Activated CD4-positive, alpha-beta T cell treated with anti-CD3 and anti-CD28 coated beads, Interleukin-2, amount 50 U/mL, for 1 hour (primary cell): ENCODE results near the gene NEDD4.
"Not testable (repeated sequence)": the region's sequence is repeated elsewhere in the genome, so short reads cannot be mapped to it uniquely, and the experiment has no call there.

Experiments used
- DNase-seq: peaks from one replicate; pipeline ENCODE4 v3.0.0-alpha.2; 2020

Gene NEDD4

DNA sequence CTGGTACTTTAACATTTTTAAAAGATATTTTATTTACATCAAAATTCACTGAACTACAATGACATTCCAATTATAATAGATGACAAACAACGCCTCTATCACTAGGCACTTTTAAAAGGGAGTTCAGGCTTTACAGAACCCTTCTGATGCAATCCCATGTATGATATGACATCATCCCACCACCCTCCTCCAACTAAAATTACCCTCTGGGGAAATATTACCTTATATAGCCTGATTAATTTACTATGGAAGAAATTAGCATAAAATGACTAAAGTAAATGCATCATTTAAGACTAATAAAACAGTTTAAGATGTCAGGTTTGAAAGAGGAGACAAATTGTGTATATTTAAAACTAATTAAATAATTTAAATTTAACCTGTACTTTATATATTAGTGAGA, 10.4 kb upstream of the NEDD4 start:
- not testable (repeated sequence) for DNase-seq

DNA sequence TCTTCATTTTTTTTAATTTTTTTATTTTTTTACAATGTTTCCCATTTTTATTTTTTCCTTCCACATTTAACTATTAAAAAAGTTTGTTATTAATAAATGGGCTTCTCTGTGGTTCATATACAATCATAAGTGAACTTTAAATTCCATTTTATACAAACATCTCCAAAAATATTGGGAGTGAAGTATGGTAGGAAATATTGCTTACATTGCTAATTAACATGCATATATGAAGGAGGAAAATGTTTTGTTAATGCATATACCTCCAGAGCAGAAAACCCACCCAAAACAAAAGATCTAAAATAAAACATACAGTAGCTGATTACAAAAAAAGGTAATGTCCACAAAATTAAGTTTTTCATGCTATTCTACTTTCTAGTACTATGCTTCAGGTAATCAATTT, 9.9 kb upstream of the NEDD4 start:
- DNase-seq = not testable (repeated sequence)

DNA sequence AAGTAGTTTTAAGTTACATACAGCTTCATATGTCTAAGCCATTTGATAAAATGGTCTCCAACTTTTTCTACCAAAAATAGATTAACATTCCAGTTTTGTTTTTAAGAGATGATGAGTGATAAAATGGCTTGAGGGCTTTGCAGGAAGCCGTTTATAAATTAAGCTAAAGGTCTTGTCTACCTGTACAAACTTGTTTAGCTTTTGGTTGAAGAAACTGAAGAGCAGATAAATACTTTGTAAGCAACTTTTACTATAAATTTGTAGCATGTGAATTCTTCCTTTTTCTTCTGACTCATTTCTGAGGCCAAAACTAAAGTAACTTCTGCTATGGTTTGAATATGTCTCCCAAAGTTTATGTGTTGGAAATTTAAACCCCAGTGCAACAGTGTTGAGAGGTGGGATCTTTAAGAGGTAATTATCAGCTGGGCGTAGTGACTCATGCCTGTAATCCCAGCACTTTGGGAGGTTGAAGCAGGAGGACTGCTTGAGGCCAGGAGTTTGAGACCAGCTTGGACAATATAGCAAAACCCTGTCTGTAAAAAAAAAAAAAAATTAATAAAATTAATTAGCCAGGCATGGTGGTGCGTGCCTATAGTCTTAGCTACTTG, 8.2 kb upstream of the NEDD4 start:
- no peak for DNase-seq

DNA sequence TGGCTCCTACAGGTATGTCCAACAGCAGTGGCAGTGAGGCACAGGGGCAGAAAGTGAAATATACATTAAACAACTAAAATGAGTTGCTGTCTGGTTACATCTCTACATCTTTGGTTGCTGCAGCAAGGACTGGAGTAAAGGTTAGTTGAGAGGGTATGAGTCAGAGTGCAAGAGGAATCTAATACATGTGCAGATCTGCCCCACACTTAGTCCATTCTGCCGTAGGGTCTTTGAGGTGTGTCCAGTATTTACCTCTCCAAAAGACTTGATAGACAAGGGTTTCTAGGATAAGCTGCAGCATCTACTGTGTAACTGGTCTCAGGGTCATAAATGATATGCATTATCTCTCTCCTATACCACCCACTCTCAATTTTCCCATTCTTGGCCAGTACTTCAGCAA, 6.2 kb upstream of the NEDD4 start:
- DNase-seq = no peak

DNA sequence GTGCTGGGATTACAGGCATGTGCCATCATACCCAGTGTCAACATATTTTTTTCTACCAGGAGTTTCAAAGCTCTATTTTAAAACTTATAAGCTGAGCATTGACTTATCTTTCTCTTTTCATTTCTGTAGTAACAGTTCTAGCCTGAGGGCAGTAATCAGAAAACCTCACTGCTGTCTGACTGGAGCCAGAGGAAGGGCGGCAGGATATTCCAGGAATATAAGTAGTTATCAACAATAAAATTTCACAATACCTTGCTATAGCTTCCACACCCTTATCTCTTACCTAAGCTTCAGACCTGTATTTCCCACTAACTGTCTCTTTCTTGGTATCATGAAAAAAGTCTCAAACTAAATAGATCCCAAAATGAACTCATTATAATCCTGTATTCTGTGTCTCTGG, 5.1 kb upstream of the NEDD4 start:
- DNase-seq = no peak

DNA sequence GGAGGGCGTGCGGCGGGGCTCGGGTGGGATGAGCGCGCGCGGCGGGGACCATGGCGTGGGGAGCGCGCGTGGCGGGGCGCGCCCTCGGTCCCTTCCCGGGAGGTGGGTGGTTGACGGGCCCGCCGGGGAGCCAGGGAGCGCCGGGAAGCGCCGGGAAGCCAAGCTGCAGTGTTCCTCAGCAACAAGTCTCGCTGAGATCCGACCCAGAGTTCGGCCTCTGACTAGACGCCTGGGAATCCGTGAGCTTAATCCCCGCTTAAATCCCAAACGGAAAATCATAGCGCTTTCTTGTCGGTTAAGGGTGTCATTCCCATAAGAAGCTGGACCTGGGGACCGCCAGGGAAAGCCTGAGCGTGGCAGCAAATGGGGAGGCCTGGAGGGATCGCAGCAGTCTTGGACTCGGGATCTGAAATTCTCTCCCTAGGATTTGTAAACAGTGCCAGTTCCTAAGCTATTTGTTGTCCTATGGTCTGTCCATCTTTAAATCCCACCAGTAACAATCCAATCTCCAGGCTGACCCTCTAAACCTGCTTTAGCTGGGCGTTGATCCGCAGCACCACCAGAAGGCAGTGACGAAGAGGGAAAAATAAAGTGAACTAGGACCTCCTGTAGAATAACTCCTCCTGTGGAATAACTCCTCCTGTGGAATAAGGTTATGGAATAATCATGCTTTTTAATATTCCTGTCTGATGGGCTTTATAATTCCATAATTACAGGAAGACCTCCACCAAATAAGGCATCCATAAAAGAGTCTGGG, 570 bp upstream of the NEDD4 start:
- no peak for DNase-seq

DNA sequence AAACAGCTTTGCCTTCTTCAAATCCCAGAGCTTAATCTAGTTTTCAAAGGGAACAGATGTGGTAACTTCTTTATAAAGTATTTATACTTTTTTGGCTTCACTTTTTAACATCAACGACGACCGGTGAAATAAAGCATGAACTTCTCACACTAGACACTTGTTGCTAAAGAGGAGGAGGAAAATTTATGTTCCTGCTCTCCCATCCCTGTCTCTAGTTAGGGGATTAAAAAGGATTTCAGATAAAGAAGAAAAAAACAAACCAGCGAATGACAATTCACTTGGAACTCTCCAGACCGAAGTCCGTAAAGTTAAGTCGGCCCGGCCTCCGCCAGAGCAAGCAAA, 672 bp downstream of the NEDD4 start:
- no peak for DNase-seq

DNA sequence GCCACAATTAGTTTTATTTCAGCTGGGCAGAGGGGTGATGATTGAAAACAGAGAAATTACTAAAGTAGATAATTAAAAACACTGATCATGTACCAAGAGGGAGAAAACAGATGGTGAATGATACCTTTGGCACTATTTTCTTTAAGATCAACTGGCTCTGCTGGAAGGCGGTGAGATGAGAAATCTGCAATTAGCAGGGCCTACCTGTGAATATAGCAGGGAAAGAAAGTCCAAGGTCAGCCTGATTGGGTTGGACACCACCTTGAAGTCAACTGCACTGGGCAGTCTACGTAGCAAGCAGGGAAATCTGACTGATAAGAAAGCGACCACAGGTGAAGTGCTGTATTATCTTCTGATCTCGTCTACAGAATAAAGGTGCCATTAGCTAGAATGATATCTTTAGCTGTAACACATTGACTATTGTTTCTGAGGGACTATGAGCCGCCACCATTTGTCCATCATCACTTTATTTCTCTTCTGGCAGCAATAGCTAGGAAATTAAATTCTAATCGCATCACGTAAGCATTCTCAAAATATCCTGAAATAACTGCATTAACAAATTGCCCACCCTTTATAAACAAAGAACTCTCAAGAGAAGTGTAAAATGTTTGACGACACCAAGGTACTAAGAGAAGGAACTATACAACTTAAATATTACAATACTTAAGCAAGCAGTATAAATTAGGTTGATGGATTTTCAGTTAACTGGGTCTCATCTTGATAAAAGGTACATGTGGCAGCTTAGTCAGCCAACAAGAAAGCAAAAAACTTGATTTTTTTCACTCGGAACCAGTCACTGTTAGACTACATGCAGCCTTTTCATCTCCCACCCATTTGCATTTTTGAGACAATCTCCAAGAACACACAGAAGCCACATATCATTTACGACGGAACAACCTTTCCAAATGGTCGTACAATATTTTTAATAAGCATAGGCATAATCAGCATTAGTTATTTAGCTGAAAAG, 1.3 kb downstream of the NEDD4 start:
- DNase-seq = no peak

DNA sequence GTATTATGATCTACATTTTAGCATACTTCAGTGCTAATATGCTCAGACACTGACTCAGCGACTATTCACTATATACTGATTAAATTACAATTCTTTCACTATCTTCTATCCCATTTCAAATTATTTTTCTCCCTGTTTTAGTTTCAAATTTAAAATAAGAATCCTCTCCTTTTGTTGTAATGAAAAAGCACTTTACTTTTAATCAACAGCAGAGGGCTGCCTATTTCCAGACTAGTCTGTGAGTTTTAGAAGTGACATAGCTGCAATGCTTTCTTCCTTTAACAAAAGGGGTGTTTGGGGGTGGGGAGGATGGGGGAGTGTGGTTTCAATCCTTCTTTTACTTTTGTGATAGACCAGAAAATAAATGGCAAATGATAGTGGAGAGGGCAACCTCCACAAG, 2.4 kb downstream of the NEDD4 start:
- DNase-seq = no peak

DNA sequence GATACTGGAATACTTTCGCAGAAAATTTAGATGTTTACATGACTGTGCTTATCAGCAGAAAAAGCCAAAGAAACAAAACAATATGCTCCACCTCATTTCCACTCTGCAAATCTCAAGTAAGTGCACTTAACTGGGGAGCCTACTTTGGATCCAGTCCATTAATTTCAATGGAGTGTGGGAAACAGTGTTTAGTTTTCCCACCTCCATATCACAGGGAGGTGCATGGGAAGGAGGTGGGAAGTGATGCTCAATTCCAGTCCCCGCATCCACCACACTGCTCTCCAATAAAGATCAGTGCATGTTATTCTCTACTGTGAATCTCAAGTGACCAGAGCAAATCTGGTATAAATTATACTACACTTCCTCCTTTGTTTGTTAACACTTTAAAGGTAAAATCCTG, 2.9 kb downstream of the NEDD4 start:
- DNase-seq = no peak

DNA sequence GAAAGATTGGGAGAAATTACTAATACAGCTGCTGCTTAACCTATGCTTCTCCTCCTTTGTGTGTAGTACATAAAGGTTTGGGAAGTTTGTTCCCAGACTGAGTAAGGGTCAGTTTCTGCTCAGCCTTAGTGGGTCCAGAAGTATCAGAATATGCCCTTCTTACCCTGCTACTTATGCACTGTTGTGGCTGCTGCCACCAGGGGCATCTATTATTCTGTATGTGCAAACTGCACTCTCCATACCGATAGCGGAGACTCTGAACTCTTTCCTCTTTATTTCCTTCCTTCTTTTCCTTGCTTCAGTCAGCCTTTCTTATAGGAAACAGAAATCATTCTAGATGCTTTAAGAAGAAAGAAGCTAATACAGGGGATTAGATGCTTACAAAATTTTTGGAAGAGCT, 4.0 kb downstream of the NEDD4 start:
- DNase-seq = no peak

DNA sequence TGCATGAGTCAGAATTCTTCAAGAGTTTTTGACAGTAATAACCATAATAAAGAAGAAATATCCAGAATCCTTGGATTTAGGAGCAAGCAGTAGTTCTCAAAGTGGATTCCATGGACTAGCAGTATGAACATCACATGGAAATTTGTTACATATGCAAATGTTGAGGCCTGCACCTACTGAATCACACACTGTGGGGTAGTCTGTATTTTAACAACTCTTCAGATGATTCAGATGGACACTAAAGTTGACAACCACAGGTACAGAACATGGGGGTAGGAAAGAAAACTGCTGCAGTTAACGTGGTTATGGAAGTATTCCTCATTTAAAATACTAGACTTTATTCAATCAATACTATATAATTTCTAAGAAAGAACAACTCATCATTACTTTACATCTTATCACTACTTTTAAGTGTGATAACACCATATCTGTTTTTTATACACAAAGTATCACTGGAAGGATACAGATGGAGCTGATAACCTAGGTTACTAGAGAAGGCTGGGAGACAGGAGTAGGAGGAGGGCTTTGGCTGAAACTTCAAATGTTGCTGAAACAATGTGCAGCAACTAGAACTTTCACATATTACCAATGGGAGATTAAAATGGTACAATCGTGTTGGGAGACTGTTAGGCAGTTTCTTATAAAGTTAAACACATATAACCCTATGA, 11.7 kb downstream of the NEDD4 start:
- no peak for DNase-seq

DNA sequence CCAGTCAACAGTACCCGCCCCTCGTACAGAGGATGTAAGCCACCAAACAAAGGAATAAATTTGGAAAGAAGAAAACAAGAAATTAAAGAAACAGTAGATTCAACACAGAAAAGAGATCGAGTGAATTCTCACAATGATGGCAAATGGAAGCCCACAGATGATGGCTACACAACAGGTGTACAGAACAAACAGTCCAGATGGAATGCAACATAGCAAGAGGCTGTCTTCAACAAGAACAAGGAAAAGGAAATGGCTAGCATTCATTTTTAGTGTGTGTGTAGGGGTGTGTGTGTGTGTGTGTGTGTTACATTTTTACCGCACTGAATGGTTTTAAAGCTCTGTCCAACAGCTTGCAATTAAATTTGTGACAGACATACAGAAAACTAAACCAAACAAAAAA, 12.9 kb downstream of the NEDD4 start:
- DNase-seq = no peak

DNA sequence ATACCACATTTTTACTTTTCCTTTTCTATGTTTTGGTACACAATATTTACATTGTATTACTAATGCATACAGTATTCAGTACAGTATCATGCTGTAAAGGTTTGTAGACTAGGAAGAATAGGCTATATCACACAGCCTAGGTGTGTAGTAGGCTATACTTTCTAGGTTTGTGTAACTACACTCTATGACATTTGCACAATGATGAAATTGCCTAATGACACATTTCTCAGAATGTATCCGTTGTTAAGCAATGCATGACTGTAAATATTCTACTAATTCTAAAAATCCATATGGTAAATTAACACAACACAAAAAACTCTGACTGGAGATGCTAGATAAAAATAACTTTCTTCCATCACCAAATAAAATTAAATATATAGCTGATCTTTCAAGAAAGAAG, 16.2 kb downstream of the NEDD4 start:
- DNase-seq = no peak

DNA sequence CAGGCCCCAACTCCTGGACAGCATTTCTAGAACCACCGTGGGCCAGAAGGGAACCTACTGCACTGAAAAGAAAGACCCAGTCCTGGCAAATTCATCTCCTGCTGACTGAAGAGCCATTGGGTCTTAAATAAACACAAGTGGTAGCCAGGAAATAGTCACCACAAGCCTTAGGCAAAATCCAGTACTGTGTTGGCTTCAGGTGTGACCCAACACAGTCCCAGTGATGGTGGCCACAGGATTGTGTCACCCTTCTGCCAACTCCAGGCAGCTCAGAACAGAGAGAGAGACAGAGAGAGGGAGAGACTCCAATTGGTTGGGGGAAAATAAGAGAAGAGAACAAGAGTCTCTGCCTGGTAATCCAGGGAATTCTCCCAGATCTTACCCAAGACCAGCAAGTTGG, 23.1 kb downstream of the NEDD4 start:
- DNase-seq = no peak

DNA sequence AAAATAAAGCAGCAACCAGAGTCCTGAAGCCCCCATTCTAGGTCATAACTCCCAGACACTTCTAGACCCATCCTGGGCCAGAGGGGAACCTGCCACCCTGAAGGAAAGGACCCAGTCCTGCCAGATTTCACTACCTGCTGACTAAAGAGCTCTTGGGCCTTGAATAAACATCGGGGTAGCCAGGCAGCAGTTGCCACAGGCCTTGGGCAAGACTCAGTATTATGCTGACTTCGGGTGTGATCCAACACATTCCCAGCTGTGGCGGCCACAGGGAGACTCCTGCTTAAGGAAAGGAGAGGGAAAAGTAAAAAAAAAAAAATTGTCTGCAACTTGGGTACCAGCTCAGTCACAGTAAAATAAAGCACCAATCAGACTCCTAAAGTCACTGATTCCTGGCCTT, 23.8 kb downstream of the NEDD4 start:
- no peak for DNase-seq

DNA sequence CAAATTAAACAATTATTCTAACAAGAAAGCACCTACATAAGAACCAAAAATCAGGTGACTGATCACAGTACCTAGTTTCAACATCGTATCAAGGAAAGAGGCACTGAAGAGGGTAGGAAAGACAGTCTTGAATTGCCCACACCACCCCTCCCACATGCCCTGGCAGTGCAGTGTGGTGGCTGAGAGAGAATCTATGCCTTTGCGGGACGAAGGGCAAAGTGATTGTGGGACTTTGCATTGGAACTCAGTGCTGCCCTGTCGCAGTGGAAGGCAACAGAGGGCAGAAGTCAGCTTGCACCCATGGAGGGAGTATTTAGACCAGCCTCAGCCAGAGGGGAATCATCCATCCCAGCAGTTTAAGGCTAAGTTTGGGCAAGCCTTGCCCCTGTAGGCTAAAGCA, 24.5 kb downstream of the NEDD4 start:
- DNase-seq = no peak

DNA sequence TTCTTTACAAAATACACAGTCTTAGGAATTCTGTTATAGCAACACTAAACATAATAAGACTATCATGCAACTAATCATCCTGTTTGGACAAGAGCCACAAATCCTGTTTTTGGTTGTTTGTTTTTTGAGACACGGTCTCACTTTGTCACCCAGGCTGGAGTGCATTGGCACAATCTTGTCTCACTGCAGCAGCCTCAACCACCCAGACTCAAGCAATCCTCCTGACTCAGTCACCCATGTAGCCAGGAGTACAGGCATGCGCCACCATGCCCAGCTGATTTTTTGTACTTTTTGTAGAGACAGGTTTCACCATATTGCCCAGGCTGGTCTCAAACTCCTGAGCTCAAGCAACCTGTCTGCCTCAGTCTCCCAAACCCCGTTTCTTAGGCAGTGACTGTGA, 28.3 kb downstream of the NEDD4 start:
- DNase-seq = no peak

DNA sequence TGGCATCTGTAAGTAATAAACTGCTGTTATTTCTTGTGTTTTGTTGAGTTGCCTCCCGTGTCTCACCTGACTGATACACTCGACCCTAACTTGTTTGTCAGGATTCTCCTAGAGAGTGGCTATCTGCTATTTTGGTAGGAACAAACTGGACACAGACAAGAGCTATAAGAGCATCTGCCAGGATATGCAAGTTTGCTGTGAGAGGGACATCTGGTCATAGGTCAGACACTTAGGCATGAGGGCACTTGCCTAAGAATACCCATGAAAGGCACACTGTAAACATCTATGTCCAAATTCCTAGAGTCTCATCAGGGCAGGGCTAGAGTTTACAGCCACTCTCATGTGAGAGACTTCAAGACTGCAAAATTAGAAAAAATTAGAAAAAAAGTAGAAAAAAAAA, 32.5 kb downstream of the NEDD4 start:
- DNase-seq = no peak

DNA sequence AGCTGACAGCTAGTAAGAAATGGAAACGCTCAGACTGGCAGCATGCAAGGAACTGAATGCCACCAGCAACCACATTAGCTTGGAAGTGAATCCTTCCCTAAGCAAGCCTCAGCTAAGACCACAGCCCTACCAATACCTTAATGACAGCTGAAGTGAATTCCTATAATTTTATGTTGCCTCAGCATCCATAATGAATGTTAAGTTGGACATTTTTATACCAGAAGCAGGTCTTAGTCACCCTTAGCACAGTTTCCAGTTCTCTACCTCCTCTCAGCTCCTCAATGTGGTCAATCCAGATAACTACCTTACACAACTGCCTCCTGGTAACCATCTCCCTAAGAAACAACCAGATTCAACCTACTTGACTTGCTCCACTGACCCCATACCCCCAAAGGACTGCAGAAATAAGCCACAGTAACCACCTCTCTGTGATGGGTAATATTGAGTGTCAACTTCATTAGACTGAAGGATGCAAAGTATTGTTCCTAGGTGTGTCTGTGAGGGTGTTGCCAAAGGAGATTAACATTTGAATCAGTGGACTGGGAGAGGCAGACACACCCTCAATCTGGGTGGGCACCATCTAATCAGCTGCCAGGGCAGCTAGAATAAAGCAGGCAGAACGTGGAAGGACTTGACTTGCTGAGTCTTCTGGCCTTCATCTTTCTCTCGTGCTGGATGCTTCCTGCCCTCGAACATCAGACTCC, 33.5 kb downstream of the NEDD4 start:
- no peak for DNase-seq

DNA sequence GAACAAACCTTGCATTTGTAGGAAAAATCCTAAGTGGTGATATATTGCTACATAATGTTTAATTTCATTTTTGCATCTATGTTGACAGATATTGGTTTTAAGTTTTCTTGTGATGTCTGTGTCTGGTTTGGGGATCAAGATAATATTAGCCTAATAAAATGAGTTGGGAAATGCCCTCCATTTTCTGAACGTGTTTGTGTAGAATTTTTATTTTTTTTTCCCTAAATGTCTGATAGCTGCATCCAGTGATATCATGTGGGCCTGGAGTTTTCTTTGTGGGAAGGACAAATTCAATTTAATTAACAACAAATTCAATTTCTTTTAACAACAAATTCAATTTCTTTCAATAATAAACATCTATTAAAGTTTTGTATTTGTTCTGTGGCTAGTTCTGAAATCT, 35.1 kb downstream of the NEDD4 start:
- DNase-seq = no peak

DNA sequence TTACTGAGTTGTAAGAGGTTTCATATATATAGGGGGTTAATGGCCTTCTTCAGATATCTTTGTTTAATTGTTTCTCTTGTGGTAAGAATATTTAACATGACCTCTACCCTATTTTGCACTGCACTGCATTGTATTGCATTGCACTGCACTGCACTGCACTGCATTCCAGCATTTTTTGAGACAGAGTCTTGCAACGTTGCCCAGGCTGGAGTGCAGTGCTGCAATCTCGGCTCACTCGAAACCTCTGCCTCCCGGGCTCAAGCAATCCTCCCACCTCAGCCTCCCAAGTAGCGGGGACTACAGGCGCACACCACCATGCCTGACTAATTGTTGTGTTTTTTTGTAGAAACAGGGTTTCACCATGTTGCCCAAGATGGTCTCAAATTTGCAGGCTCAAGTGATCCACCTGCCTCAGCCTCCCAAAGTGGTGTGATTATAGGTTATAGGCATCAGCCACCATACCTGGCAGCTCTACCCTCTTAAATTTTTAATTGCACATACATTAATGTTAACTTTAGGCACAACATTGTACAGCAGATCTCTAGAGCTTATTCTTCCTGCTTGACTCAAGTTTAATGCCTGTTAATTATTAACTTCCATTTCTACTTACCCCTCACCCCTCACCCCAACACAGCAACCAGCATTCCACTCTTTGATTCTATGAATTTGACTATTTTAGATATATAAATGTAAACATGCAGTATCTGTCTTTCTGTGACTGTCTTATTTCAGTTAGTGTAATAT, 38.4 kb downstream of the NEDD4 start:
- no peak for DNase-seq
